Gastroesophageal sphincter (tissue), 3 donors: ENCODE measurements around the gene NUTM1.

Experiments used
- CTCF ChIP-seq, 4 experiments: fragments of 200-600 bp in 2 of 4; fragments of 450-650 bp in 2 of 4; sonication (generic) in 1 of 4; IDR thresholded peaks; one replicate each; pipeline ENCODE4 v1.5.1; 2017 to 2019; ENCODE audit warnings: antibody characterized with exemption in 4 of 4, mild to moderate bottlenecking in 2 of 4, moderate library complexity in 2 of 4
- POLR2A ChIP-seq, 2 donors: fragments of 450-650 bp; IDR thresholded peaks; one replicate each; pipeline ENCODE4 v1.6.1; 2017; ENCODE audit warnings: antibody characterized with exemption in 2 of 2, mild to moderate bottlenecking in 2 of 2, moderate library complexity in 1 of 2

GRCh38 chr15:34359416-34359815 is 16.3 kb downstream of the NUTM1 start:
- TF ChIP-seq POLR2A (IDR thresholded peaks at IDR 0.05) (no peak), CTCF (IDR thresholded peaks at IDR 0.05) (no peak)
